ENCODE results near the gene SPATA6. TPM values are rescaled to one million over a fixed set of nuclear protein-coding genes. Genes with fewer than 3 reads are reported as not detected.

SPATA6 gene
- total and polyA plus RNA-seq, 9 donors, result 7.9 to 48.3 (median 35.6) TPM

GRCh38 chr1:48266576-48266975 is 205.4 kb downstream of the SPATA6 start:
- H3K4me1 ChIP-seq (ENCODE audit: insufficient read depth), result peaks cover 5% of the 10 kb centered on the region
- WGBS, 3 donors, result 6 to 8% (median 7%) methylated on average over 2 of the region's 2 CpGs
- no peaks in the 10 kb centered on the region for H3K9me3 ChIP-seq
- no peak overlapping the region for H3K4me3 ChIP-seq
- H3K27ac ChIP-seq, result no peak overlapping the region
- no peaks in the 10 kb centered on the region for H3K36me3 ChIP-seq
- H3K27me3 ChIP-seq, result no peaks in the 10 kb centered on the region
- DNase-seq, result no peak
- intact Hi-C loops (cut with DNase I), result no loop called here
- no peak for TF ChIP-seq CTCF (IDR thresholded peaks at IDR 0.05)
- no peak for TF ChIP-seq EP300 (IDR thresholded peaks at IDR 0.05)

GRCh38 chr1:48263041-48263440 is 209.0 kb downstream of the SPATA6 start:
- TF ChIP-seq POLR2A (IDR thresholded peaks at IDR 0.05) (no peak), CTCF (IDR thresholded peaks at IDR 0.05) (no peak), EP300 (IDR thresholded peaks at IDR 0.05) (no peak)
- Histone ChIP-seq H3K9me3 (no peaks in the 10 kb centered on the region), H3K4me3 (no peak overlapping the region), H3K27ac (no peak overlapping the region), H3K36me3 (no peaks in the 10 kb centered on the region), H3K27me3 (no peaks in the 10 kb centered on the region), H3K4me1 (ENCODE audit: insufficient read depth) (peaks cover 5% of the 10 kb centered on the region)
- intact Hi-C loops (cut with DNase I), result no loop called here
- WGBS, 3 donors, result 9 to 15% (median 9%) methylated on average over 1 of the region's 1 CpG
- DNase-seq, result no peak

DNA sequence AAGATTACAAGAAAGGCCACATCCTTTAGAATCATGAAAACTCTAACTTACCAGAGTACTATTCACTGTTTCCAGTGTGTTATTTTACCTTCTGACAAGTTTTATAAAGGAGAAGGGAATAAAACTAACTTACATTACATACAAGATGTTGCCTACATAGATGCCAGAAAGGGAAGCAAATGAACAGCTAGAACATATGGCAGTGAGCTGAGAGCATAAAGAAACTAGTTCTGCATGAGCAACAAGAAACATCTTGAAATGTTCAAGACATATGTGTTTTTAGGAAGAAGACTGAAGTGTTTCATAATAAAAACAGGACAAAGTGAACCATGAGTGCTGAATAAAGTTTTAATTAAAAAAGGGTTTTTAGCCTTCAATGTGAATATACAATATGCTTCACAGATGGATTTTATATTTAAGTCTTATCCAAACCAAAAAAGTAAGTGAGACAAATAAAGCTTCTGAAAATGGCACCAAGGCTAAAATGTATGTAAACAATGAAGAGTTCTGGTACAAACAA is 210.1 kb downstream of the SPATA6 start:
- Histone ChIP-seq H3K4me3 (no peak overlapping the region), H3K4me1 (ENCODE audit: insufficient read depth) (peaks cover 2% of the 10 kb centered on the region), H3K27me3 (no peaks in the 10 kb centered on the region), H3K9me3 (no peaks in the 10 kb centered on the region), H3K36me3 (no peaks in the 10 kb centered on the region), H3K27ac (no peak overlapping the region)
- no peak for TF ChIP-seq POLR2A (IDR thresholded peaks at IDR 0.05)
- intact Hi-C loops (cut with DNase I), result no loop called here
- no peak for DNase-seq

DNA sequence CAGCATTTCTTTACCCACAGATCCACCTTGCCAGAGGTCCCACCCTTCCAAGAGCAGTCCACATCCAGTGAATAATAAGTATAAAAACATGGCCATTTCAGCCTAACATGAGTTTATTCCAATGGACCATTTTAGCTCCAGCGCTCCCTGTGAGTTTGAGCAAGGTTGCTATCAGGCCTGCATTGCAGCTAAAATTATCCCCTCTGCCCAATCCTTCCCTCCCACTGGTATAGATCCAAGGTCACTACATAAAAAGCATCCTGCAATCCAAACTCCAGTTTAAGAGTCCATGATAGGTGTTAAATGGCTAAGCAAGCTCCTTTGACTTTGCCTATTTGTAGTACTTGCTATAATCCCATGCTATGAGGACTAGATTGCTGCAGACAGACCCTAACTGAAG is 213.9 kb downstream of the SPATA6 start:
- Histone ChIP-seq H3K36me3 (no peaks in the 10 kb centered on the region), H3K4me1 (ENCODE audit: insufficient read depth) (no peaks in the 10 kb centered on the region), H3K27me3 (no peaks in the 10 kb centered on the region), H3K9me3 (no peaks in the 10 kb centered on the region), H3K27ac (no peak overlapping the region), H3K4me3 (no peak overlapping the region)
- no peak for TF ChIP-seq CTCF (IDR thresholded peaks at IDR 0.05)
- TF ChIP-seq EP300 (IDR thresholded peaks at IDR 0.05), result no peak
- no peak for TF ChIP-seq POLR2A (IDR thresholded peaks at IDR 0.05)
- intact Hi-C loops (cut with DNase I), result no loop called here
- DNase-seq, result no peak
- 54 to 94% (median 84%) methylated on average over 1 of the region's 1 CpG for WGBS, 3 donors

- Histone ChIP-seq H3K4me1 (ENCODE audit: insufficient read depth) (no peaks in the 10 kb centered on the region), H3K4me3 (no peak overlapping the region), H3K27ac (no peak overlapping the region), H3K36me3 (no peaks in the 10 kb centered on the region), H3K9me3 (no peaks in the 10 kb centered on the region), H3K27me3 (no peaks in the 10 kb centered on the region)
- no peak for DNase-seq
- WGBS, 3 donors, result 80 to 97% (median 91%) methylated on average over 1 of the region's 1 CpG
- intact Hi-C loops (cut with DNase I), result no loop called here
- TF ChIP-seq EP300 (IDR thresholded peaks at IDR 0.05) (no peak), CTCF (IDR thresholded peaks at IDR 0.05) (no peak), POLR2A (IDR thresholded peaks at IDR 0.05) (no peak)
Observed at GRCh38 chr1:48254254-48254653, 217.8 kb downstream of the SPATA6 start.
